B cell (primary cell): ENCODE measurements around the gene CEND1.

Experiments used
- EZH2 ChIP-seq: IDR thresholded peaks from 2 replicates; pipeline ENCODE4 v1.6.1; 2012; ENCODE audit warnings: borderline replicate concordance, low read depth, mild to moderate bottlenecking, moderate library complexity, low read length; ENCODE audit not compliant: insufficient read depth, poor library complexity, severe bottlenecking
- TF ChIP-seq, protein P1 (sequence below): fragments of 200-600 bp; IDR thresholded peaks from one replicate; pipeline ENCODE4 v1.8.0; 2022; ENCODE audit warnings: antibody characterized with exemption, mild to moderate bottlenecking

DNA sequence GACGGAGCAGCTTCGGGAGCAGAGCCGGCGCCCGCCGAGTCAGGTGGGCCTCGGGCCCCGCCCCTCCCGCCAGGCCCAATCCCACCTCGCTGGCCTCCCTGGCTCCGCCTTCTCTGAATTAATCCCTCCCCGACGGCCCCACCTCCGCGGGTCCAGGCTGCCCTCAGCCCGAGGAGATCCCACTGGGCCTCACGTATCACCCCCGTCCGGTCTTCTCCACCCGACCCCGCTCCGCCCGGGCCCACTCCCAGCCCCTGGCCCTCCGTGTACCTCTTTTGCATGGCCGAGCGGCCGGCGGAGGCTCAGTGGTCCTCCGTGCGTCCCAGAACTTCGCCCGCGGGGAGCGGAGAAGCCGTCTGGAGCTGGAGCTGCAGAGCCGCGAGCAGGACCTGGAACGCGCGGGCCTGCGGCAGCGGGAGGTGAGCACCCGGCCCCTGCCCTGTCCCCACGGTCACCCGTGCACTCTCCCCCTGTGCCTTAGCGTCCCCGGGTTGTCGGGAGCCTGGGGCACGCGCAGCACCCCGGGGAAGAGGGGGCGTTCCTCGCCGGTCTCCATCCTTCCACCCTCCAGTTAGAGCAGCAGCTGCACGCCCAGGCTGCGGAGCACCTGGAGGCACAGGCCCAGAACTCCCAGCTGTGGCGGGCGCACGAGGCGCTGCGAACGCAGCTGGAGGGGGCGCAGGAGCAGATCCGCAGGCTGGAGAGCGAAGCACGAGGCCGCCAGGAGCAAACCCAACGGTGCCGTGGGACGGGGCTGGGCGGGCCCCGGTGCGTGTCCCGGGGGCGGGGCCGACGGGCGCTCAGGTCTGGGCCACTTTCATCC lies 40.6 kb upstream of the CEND1 start:
- TF ChIP-seq, protein P1, sequence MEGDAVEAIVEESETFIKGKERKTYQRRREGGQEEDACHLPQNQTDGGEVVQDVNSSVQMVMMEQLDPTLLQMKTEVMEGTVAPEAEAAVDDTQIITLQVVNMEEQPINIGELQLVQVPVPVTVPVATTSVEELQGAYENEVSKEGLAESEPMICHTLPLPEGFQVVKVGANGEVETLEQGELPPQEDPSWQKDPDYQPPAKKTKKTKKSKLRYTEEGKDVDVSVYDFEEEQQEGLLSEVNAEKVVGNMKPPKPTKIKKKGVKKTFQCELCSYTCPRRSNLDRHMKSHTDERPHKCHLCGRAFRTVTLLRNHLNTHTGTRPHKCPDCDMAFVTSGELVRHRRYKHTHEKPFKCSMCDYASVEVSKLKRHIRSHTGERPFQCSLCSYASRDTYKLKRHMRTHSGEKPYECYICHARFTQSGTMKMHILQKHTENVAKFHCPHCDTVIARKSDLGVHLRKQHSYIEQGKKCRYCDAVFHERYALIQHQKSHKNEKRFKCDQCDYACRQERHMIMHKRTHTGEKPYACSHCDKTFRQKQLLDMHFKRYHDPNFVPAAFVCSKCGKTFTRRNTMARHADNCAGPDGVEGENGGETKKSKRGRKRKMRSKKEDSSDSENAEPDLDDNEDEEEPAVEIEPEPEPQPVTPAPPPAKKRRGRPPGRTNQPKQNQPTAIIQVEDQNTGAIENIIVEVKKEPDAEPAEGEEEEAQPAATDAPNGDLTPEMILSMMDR: no peak
- TF ChIP-seq EZH2: no peak
